Sigmoid colon (tissue), 4 donors: ENCODE measurements around the gene CHD5.

ENCODE experiments used
- EP300 ChIP-seq, 4 donors: sonication (generic); formaldehyde crosslinking; IDR thresholded peaks; one replicate each; pipeline ENCODE4 v1.6.1; 2017; ENCODE audit warnings: antibody characterized with exemption in 4 of 4
- POLR2A ChIP-seq, 2 donors: fragments of 450-650 bp; IDR thresholded peaks; one replicate each; pipeline ENCODE4 v1.6.1; 2016; ENCODE audit warnings: antibody characterized with exemption in 2 of 2, mild to moderate bottlenecking in 2 of 2, moderate library complexity in 2 of 2
- POLR2AphosphoS5 ChIP-seq, 4 donors: sonication (generic); formaldehyde crosslinking; IDR thresholded peaks; one replicate each; pipeline ENCODE4 v1.6.1; 2017; ENCODE audit warnings: antibody characterized with exemption in 4 of 4
- TF ChIP-seq, protein P1 (sequence below), 4 experiments: fragments of 450-650 bp in 3 of 4; fragments of 200-600 bp in 1 of 4; IDR thresholded peaks; one replicate each; pipeline ENCODE4 v1.5.1; 2016 to 2019; ENCODE audit warnings: antibody characterized with exemption in 4 of 4, mild to moderate bottlenecking in 3 of 4, moderate library complexity in 2 of 4

DNA sequence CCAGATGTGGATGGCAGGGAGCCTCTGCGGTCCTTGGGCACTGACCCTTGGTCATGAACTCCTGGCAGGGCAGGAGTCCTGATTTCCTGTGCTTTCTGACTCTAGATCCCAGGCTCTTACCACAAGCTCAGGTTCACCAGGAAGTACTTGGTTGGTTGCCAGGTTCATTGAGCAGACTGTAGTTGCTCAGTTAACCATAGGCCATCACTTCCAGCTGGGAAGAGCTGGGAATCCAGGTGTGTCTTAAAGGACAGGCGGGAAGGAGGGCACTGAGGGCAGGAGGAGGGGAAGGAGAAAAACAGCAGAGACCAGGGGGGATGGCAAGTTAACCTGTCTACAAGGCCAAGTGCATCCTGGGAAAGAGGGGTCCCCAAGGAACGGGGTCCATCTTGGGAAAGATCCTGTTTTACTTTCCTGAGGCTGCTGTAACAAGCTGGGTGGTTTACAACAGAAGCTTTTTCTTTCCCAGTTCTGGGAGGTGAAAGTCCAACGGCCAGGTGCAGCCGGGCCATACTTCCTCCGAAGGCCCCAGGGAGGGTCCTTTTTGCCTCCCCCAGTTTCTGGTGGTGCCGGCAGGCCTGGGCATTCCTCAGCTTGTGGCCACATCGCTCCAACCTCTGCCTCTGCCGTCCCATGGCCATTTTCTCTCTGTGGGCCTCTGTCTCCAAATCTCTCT, 122.8 kb downstream of the CHD5 start:
- TF ChIP-seq, protein P1, sequence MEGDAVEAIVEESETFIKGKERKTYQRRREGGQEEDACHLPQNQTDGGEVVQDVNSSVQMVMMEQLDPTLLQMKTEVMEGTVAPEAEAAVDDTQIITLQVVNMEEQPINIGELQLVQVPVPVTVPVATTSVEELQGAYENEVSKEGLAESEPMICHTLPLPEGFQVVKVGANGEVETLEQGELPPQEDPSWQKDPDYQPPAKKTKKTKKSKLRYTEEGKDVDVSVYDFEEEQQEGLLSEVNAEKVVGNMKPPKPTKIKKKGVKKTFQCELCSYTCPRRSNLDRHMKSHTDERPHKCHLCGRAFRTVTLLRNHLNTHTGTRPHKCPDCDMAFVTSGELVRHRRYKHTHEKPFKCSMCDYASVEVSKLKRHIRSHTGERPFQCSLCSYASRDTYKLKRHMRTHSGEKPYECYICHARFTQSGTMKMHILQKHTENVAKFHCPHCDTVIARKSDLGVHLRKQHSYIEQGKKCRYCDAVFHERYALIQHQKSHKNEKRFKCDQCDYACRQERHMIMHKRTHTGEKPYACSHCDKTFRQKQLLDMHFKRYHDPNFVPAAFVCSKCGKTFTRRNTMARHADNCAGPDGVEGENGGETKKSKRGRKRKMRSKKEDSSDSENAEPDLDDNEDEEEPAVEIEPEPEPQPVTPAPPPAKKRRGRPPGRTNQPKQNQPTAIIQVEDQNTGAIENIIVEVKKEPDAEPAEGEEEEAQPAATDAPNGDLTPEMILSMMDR (IDR thresholded peaks at IDR 0.05): no peak
- no peak for TF ChIP-seq POLR2A (IDR thresholded peaks at IDR 0.05)
- no peak for TF ChIP-seq POLR2AphosphoS5 (IDR thresholded peaks at IDR 0.05)
- TF ChIP-seq EP300 (IDR thresholded peaks at IDR 0.05): no peak
